Loucy (cell line): ENCODE results near the gene TLE3.

ENCODE experiments used
- CTCF ChIP-seq: fragments of 200-600 bp; sonication (generic); conservative IDR thresholded peaks from 2 replicates; pipeline ENCODE4 v1.5.1; 2014; ENCODE audit warnings: mild to moderate bottlenecking, antibody characterized with exemption, low read length
- EZH2phosphoT487 ChIP-seq: fragments of 200-600 bp; IDR thresholded peaks from 2 replicates; pipeline ENCODE4 v1.6.1; 2018; ENCODE audit warnings: antibody characterized with exemption, mild to moderate bottlenecking, moderate library complexity, borderline replicate concordance

DNA sequence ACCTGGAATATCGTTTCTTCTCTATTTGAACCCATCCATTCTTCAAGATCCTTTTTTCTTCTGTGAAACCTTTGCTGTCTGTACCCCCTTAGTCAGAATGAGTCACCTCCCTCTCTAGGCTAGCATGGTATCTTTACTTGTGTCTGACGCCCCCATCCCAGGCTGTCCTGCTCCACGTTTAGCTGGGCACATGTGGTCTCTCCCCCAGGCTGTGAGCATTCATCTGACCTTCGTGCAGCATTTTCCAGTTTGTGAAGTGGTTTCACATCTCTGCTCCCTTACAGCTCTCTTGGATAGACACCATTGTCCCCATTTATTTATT lies 14.3 kb upstream of the TLE3 start:
- TF ChIP-seq CTCF (no peak), EZH2phosphoT487 (no peak)
